HL-60 (cell line): ENCODE measurements around the gene CDK5RAP1.

Experiments used
- POLR2AphosphoS5 ChIP-seq: IDR thresholded peaks from 2 replicates; pipeline ENCODE4 v1.6.1; 2012; ENCODE audit warnings: low read depth
- TF ChIP-seq, protein P1 (sequence below): IDR thresholded peaks from one replicate; pipeline ENCODE4 v1.5.1; 2011; ENCODE audit warnings: low read length, control low read depth, inconsistent platforms; ENCODE audit not compliant: insufficient read depth

GRCh38 chr20:33415948-33416347, 14.6 kb upstream of the CDK5RAP1 start:
- TF ChIP-seq POLR2AphosphoS5, result no peak
- TF ChIP-seq, protein P1, sequence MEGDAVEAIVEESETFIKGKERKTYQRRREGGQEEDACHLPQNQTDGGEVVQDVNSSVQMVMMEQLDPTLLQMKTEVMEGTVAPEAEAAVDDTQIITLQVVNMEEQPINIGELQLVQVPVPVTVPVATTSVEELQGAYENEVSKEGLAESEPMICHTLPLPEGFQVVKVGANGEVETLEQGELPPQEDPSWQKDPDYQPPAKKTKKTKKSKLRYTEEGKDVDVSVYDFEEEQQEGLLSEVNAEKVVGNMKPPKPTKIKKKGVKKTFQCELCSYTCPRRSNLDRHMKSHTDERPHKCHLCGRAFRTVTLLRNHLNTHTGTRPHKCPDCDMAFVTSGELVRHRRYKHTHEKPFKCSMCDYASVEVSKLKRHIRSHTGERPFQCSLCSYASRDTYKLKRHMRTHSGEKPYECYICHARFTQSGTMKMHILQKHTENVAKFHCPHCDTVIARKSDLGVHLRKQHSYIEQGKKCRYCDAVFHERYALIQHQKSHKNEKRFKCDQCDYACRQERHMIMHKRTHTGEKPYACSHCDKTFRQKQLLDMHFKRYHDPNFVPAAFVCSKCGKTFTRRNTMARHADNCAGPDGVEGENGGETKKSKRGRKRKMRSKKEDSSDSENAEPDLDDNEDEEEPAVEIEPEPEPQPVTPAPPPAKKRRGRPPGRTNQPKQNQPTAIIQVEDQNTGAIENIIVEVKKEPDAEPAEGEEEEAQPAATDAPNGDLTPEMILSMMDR, result no peak
